SK-N-SH (cell line): ENCODE data around the gene APC2.

ENCODE experiments used
- ELF1 ChIP-seq: IDR thresholded peaks from 2 replicates; pipeline ENCODE4 v1.4.0; 2012
- NRF1 ChIP-seq: IDR thresholded peaks from 2 replicates; pipeline ENCODE4 v1.6.1; 2012; ENCODE audit warnings: low read depth, mild to moderate bottlenecking, low read length
- RFX5 ChIP-seq: IDR thresholded peaks from 2 replicates; pipeline ENCODE4 v1.6.1; 2012; ENCODE audit warnings: mild to moderate bottlenecking, improper control_type of control experiment, low read length
- TF ChIP-seq, protein P1 (sequence below): fragments of 200-600 bp; sonication (generic); IDR thresholded peaks from 2 replicates; pipeline ENCODE4 v1.6.1; 2017; ENCODE audit warnings: antibody characterized with exemption, mild to moderate bottlenecking, moderate library complexity
- TF ChIP-seq, protein P2 (sequence below): fragments of 150-350 bp; IDR thresholded peaks from 2 replicates; pipeline ENCODE4 v1.6.1; 2017; ENCODE audit warnings: antibody characterized with exemption, low read length, low read depth, borderline replicate concordance
- TF ChIP-seq, protein P3 (sequence below): IDR thresholded peaks from 2 replicates; pipeline ENCODE4 v1.4.0; 2012; ENCODE audit warnings: low read depth

DNA sequence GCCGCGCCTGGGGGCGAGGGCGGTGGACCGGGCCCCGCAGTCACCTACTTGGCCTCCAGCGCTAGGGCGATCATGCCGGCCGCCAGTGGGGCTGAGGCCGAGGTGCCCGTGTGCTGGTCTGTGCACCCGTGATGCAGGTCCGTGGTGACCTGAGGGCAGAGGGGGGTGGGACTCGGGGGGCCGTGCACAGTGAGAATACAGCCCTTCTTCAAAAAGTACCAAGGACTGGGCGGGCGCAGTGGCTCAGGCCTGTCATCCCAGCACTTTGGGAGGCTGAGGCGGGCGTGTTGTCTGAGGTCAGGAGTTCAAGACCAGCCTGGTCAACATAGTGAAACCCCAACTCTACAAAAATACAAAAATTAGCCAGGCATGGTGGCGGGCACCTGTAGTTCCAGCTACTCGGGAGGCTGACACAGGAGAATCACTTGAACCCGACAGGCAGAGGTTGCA, 34.1 kb downstream of the APC2 start:
- TF ChIP-seq, protein P1, sequence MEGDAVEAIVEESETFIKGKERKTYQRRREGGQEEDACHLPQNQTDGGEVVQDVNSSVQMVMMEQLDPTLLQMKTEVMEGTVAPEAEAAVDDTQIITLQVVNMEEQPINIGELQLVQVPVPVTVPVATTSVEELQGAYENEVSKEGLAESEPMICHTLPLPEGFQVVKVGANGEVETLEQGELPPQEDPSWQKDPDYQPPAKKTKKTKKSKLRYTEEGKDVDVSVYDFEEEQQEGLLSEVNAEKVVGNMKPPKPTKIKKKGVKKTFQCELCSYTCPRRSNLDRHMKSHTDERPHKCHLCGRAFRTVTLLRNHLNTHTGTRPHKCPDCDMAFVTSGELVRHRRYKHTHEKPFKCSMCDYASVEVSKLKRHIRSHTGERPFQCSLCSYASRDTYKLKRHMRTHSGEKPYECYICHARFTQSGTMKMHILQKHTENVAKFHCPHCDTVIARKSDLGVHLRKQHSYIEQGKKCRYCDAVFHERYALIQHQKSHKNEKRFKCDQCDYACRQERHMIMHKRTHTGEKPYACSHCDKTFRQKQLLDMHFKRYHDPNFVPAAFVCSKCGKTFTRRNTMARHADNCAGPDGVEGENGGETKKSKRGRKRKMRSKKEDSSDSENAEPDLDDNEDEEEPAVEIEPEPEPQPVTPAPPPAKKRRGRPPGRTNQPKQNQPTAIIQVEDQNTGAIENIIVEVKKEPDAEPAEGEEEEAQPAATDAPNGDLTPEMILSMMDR, result no peak
- TF ChIP-seq NRF1 (no peak), ELF1 (no peak), RFX5 (no peak)
- TF ChIP-seq, protein P2, sequence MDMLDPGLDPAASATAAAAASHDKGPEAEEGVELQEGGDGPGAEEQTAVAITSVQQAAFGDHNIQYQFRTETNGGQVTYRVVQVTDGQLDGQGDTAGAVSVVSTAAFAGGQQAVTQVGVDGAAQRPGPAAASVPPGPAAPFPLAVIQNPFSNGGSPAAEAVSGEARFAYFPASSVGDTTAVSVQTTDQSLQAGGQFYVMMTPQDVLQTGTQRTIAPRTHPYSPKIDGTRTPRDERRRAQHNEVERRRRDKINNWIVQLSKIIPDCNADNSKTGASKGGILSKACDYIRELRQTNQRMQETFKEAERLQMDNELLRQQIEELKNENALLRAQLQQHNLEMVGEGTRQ, result no peak
- TF ChIP-seq, protein P3, sequence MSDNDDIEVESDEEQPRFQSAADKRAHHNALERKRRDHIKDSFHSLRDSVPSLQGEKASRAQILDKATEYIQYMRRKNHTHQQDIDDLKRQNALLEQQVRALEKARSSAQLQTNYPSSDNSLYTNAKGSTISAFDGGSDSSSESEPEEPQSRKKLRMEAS, result no peak
